Renal pelvis (tissue), 4 donors: ENCODE data around the gene UCHL5. TPM values are rescaled to one million over a fixed set of nuclear protein-coding genes. Genes with fewer than 3 reads are reported as not detected.
"Not testable (repeated sequence)": the region's sequence is repeated elsewhere in the genome, so short reads cannot be mapped to it uniquely, and the experiment has no call there.

Experiments used
- DNase-seq: peaks from one replicate; pipeline ENCODE4 v3.0.0-alpha.2; 2013
- polyA plus RNA-seq, 3 donors: library from polyadenylated mRNA; unstranded; fragments of 120-200 nt; gene quantifications; one replicate each; pipeline ENCODE4 v1.2.1, GENCODE V29; 2013; ENCODE audit not compliant: insufficient read length in 3 of 3

Gene UCHL5
- polyA plus RNA-seq, 3 donors = 36.8 to 45.4 (median 41.4) TPM

DNA sequence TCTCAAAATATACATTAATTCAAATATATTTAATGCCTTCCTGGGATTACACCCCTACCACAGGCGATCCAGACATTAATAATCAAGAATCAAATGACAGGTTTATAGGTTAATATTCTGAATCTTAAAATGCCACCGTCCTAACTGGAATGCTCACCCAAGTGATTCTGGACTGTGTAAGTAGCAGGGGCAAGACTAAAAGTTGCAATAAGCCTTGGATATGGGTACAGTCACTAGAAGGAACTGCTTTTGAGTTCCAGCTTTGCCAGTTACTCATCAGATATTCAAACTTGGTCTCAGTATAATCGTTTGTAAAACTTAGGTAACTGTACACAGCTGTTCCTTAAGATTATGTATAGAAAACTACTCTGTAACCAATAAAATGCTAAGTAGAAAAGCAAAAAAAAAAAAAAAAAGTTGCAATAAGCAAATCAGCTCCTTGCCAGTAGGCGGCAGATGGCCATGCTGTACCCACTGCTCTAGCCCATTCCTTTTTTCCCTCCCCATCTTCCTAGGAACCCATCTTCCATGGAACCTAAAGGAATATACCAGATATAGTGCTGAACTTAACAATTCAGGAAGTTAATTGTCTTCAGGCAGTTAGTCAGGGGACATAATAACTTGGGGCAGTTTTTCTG is 10.7 kb upstream of the UCHL5 start:
- no peak for DNase-seq

DNA sequence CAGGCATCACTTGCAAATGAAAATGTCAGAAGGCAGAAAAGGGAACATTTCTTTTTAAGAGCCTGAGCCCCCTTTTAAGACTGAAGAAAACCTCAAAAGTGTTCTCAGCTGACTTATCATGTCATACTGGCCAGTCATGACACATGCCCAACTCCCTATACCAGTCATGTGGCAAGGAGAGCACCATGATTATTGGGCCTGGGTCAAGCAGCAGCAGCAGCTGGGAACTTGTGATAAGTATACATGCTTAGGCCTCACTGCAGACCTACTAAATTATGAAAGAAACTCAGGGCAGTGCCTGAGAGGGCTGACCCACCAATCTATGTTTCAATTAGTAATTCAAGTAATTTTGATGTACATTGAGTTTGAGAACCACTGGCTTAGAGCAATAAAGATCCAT is 8.9 kb upstream of the UCHL5 start:
- DNase-seq = no peak

DNA sequence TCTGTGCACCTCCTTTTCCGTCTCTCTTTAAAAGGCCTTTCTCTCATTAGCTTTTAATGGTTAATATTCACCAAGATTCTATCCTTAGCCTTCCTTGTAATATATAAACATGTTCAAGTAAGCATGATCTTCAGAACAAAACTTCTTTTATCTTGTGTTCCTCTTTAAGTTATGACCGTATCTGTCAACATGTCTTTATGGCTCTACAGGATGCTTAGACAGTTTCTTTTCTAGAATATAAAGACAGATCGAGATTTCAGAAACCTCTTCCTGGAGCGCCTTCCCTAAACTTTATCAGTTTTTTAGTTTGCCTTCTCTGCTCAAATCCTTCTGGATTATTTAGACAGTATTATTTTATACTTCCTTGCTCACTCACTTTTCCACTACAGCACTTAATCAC is 7.4 kb upstream of the UCHL5 start:
- no peak for DNase-seq

DNA sequence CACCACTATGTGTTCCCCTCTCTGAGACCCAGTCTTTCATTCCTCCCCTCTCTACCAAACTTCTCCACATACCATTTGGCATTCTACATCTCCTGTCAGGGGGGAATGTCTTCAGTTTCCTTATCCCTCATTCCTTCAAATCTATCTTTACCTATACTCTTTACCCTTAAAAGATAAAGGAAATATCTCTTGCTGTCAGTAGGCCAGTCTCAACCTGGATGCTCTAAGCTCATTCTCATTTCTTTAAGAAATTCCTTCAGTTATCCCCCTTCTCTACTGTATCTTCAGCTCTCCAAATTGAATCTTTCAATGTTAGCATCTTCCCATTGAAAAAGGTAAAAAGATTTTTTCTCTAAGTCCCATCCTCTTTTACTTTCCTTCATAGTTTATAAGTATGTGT is 6.8 kb upstream of the UCHL5 start:
- DNase-seq = no peak

DNA sequence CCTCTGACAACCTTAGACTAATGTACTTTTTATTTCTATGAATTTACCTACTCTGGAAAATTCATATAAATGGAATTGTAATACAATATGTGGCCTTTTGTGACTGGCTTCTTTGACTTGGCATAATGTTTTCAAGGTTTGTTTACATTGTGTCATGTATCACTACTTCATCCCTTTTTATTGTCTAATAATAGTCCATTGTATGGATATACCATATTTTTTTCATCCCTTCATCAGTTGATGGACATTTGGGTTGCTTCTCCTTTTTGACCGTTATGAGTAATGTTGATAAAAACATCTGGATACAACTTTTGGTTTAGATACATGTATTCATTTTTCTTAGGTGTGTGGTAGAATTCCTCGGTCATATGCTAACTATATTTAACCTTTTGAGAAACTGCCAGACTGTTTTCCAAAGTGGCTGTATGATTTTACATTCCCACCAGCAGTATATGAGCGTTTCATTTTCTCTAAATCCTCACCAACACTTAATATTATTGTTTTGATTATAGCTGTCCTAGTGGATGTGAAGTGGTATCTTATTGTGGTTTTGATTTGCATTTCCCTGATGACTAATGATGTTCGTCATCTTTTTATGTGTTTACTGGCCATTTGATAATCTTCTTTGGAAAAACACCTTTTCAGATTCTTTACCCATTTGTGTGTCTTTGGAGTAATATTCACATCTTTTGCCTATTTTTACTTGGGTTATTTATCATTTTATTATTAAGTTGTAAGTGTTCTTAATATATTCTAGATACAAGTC is 3.7 kb upstream of the UCHL5 start:
- DNase-seq = no peak

DNA sequence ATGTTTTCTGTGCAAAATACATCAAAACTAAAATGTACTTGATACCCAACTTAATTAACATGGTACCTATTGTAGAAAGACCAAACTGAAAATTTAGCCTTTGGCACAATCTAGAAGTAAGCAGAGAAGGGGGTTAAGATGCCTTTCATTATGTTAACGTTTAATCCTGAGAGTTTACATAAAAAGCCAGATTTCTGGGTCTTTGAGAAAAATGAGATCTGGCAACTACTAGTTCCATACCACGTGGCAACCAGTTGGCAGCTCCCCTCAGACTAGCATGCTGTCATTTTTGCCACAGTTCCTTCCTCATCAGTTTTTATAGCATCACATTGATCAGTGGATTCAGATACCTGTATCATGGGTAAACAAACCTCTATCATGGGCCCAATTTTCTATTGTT is 1.8 kb upstream of the UCHL5 start:
- no peak for DNase-seq

DNA sequence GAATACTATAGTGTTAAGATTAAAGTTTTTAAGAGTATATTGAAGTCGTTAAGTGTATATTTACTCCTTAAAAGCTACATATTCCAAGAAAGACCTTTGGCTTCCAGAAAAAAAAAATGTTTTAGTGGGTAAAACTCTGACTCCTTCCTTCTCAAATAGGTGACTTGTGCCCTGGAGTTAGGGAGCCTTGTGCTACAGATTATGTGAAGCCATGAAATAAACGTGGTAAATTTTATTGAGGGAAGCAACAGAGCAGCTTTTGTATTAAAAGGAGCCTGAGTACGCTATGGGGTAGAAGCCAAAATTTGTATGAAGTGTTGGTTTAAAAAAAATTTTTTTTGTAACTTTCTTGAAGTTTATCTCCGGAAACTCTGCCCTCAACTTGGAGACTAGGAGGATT is 1.2 kb upstream of the UCHL5 start:
- no peak for DNase-seq

DNA sequence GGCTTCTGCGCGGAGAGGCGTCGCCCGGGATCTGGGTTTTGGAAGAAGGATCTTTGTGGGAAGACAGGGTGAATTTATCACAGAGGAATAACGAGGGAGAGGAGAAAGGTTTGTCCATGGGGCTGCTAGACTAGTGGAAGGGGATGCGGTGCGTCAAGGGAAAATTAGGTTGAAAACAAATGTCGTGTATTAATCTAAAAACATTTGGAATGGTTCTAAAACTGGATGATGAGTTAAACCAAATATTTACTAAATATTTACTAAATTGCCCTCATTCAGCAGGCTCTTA is 899 bp upstream of the UCHL5 start:
- DNase-seq = no peak

DNA sequence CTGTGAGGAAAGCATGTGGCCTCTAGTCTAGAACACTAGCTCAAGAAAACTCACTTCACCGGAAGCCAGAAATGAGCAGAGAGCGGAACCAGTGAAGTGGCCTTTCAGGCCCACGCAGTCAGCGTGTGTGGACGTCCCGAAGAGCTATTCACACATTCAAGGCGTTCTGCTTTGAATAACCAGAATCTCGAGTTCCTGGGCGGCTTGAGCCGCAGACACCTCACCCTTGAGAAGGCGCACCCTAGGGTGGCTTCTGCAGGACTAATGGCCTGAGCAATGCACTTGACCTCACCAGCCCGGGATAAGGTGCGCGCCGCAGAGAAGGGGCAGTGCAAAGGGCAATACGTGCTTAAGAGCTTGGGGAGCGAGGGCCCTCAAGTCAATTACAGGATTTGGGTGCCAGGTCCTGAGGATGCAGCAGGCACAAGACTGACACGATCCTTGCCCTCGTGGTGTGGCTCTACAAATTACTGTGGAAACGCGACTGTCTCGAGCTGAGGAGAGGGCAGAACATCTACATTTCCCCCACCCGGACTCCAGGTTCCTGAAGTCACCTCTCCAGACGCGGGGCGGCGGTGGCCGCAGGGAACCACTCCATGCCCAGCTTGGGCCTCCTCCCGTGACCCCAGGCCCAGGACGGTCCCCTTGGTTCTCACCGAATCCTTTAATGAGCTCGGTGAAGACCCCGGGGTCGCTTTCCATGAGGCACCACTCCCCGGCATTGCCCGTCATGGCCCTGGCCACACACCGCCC is 455 bp downstream of the UCHL5 start:
- DNase-seq = peak; percentile 44

DNA sequence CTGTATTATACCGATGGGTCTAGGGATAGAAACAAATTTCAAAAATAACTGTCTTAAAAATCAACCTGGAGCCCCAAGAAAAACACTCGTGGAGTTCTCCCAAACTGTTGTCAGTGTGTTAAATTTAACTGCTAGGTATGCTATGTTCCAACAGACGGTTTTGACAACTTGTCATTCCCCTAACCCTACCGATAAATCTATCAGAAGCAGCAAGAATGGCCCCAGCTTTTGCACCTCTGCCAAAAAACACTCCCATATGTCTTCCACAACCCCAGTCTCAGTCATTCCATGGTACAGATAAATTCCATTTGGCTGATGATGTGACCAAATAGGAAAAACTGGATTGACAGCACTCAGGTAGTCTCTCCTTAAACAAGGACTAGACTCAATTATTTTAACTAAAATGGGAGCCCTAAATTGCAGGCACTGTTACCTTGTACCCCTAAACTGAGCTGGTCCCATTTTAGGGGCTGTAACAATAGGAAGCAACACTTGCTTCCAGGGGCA is 4.9 kb downstream of the UCHL5 start:
- DNase-seq = no peak

DNA sequence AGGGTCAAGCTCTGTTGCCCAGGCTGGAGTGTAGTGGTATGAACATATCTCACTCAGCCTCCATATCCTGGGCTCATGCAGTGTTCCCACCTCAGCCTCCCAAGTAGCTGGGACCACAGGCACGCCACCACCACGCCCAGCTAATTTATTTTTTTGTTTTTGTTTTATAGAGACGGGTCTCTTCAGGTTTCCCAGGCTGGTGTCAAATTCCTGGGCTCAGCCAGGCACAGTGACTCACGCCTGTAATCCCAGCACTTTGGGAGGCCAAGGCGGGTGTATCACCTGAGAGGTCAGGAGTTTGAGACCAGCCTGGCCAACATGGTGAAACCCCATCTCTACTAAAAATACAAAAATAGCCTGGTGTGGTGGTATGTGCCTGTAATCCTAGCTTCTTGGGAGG is 10.2 kb downstream of the UCHL5 start:
- not testable (repeated sequence) for DNase-seq

DNA sequence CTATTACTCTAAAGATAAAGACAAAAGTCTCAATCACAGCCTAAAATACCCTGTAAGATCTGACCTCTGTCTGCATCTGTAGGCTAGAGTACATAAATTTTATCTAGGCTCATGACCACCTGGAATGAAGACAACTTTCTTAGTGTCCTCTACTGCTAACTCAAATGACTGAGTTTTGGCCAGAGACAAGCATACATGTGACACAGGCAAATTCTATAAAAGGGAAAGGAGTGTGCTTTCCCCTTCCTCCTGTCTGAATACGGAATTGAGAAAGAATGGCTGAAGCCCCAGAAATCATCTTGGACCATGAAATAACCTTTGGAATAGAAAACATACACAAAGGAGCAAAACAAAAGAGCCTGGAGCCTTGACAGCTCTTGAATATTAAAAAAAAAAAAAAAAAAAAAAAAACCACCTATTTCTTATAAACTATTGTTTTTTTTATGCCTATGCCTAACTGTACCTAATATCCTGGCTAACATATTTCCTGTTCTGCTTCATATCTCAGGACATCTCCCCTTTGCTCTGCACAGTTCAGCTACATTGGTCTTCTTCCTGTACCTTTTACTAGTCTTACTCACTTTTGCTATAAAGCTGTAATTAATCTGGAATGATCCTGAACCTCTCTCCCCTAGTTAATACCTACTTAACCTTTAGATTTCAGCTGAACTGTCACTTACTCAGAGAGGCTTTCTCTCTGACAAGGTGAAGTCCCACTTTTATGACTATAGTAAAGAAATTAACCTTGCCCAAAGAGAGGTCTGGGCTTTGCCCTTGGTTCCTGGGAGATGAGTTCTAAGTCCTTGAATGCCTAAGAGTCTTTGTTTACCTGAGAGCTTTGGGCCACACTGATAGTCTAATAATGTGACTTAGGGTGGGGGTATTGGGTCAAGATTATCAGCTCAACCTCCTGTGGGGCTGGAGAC is 16.1 kb downstream of the UCHL5 start:
- no peak for DNase-seq

DNA sequence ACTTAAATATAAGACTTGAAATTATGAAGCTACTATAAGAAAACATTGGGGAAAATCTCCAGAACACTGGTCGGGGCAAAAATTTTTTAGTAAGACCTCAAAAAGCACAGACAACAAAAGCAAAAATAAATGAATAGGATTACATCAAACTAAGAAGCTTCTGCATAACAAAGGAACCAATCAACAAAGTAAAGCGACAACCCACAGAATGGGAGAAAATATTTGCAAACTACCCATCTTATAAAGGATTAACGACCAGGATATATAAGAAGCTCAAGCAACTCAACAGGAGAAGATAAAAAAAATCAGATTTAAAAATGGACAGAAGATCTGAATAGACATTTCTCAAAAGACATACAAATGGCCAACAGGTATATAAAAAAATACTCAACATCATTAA is 19.1 kb downstream of the UCHL5 start:
- DNase-seq = no peak

DNA sequence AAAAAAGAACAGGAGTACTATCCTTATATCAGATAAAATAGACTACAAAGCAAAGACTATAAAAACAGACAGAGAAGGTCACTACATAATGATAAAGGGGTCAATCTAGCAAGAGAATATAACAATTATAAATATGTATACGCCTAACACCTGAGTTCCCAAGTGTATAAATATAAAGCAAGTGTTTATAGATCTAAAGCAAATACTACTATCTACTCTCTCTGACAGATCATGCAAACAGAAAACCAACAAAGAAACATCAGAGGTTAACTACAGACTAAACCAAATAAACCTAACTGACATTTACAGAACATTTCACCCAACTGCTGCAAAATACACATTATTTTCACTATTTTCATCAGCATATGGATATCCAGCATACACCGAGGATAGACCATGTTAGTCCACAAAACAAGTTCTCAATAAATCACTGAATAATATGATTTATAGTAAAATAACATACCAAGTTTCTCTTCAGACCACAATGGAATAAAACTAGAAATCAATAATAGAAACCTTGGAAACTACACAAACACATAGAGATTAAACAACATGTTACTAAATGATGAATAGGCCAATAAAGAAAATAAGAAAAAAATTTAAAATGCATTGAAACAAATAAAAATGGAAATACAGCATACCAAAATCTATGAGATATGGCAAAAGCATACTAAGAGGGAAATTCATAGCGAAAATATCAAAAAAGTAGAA is 22.7 kb downstream of the UCHL5 start:
- DNase-seq = no peak

DNA sequence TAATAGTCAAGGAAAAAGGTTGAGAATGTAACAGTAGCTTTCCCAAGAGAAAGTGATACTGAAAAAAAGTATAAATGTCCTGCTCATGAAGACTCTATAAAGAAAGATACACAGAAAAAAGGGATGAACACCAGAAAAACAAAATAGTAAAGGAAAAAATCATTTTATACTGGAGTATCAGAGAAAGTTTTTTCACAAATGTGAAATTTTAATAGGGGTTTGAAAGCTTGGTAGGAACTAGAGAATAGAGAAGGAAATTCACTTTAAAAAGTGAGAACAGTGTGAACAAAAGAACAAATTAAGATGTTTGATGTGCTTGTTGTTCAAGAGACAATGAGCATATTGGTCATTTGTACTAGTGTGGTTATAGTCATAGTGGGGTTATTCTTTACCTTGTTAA is 25.6 kb downstream of the UCHL5 start:
- no peak for DNase-seq

DNA sequence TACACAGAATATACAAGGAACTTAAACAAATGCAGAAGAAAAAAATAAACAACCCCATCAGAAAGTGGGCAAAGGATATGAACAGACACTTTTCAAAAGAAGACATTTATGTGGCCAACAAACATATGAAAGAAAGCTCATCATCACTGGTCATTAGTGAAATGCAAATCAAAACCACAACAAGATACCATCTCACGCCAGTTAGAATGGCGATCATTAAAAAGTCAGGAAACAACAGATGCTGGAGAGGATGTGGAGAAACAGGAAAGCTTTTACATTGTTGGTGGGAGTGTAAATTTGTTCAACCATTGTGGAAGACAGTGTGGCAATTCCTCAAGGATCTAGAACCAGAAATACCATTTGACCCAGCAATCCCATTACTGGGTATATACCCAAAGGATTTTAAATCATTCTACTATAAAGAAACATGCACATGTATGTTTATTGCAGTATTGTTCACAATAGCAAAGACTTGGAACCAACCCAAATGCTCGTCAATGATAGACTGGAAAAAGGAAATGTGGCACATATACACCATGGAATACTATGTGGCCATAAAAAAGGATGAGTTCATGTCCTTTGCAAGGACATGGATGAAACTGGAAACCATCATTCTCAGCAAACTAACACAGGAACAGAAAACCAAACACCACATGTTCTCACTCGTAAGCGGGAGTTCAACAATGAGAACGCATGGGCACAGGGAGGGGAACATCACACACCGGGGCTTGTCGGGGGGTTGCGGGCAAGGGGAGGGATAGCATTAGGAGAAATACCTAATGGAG is 26.3 kb downstream of the UCHL5 start:
- DNase-seq = not testable (repeated sequence)

DNA sequence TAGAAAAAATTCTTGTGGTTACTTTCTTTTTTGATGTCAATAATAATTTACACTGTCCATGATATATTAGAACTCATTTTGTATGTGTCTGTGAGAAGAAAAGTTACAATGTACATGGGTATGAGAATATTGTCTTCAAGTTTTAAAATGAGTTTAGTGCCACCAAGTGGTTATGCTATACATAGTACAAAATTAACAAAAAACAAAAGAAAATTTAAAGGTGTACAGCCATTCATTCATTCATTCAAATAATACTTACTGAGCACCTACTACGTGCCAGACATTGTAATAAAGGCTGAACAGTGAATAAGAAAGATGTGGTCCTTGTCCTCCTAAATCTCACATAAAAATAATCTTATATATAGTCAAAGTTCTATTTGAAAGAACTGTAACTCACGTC is 27.7 kb downstream of the UCHL5 start:
- DNase-seq = no peak

DNA sequence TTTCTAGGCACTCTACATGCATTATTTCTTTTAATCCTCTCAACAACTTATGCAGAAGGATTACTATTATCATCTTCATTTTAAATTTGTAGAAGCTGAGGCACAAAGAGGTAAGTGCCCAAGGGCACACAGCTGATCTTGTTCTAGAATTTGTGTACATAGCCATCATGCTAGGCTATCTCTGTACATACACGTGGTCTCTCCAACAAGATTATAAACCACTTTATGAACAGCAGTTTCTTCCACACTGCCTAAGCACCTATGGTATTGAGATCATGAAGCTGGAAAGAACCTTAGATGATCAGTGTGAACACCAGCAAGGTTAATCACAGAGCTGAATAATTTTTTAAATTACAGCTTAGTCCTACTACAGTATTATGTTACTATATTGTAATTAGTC is 28.9 kb downstream of the UCHL5 start:
- no peak for DNase-seq

DNA sequence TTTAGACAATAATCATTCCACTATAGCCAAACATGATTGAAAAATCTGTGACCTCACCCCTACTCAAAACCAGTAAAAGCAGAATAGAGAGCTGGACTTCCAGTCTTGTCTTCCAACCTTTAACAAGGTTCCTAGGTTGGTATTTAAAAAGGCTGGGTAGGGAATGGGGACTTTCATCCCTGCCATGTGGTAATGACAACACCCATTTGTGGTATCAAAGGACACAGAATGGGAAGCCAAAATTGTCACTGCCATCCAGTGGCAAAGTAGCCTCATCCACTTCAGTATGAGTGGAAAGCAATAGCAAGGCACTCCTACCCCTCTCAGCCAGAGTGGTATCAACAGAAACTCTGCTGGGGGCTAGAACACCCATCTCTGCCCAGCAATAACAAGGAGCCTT is 33.9 kb downstream of the UCHL5 start:
- no peak for DNase-seq

DNA sequence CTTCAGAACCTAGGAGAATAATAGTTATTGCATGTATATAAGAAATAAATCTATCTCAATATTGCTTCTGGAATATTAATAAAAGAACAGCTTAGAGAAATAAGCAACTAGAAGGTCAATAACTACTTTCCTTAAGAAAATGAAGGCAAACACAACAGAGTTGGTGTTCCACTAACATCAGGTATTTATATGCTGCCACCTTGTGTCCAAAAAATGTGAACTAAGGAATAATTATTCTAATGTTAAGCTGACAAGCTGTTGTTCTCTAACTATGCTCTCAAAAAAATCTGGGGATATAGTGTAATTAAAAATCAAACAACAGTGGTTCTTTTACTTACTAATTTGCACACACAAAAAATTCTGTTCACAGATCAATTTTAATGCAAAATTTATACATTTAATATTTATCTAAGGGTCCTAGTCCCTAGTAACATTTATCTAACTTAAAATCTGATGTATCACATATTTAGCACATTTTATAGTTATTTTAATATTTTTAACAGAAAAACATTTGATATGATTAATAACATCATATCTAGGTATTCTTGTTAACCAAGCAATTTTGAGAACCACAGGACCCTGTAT is 39.6 kb downstream of the UCHL5 start:
- DNase-seq = peak; percentile 48
